GM23338 (cell line): Measurements from ENCODE around the gene NEK2. TPM values are rescaled to one million over a fixed set of nuclear protein-coding genes. Genes with fewer than 3 reads are reported as not detected.
A peak's percentile ranks its signal among the peaks of the same experiment; 100 is the strongest.

Source experiments
- ATAC-seq: fragments of 200-7000 bp; cut with Tn5 transposase; 3 replicates; pipeline ENCODE4 v1.9.1; 2020
- DNase-seq: peaks from one replicate; pipeline ENCODE4 v3.0.0-alpha.2; 2015; ENCODE audit warnings: low spot score
- H2AFZ ChIP-seq: fragments of 200-600 bp; sonication (generic); 2 replicates; pipeline ENCODE4 v1.8.0; 2016; ENCODE audit warnings: antibody characterized with exemption, mild to moderate bottlenecking, moderate library complexity
- H3F3A ChIP-seq: fragments of 200-600 bp; sonication (generic); replicated peaks from 2 replicates; pipeline ENCODE4 v1.8.0; 2017; ENCODE audit warnings: antibody characterized with exemption, mixed run types, low read depth
- H3K27ac ChIP-seq: fragments of 200-600 bp; sonication (generic); 2 replicates; pipeline ENCODE4 v1.6.1; 2016; ENCODE audit warnings: low read depth
- H3K27me3 ChIP-seq: fragments of 200-600 bp; sonication (generic); 2 replicates; pipeline ENCODE4 v1.8.0; 2016; ENCODE audit warnings: mild to moderate bottlenecking, mixed run types, moderate library complexity; ENCODE audit not compliant: insufficient read depth
- H3K36me3 ChIP-seq: fragments of 200-600 bp; sonication (generic); 2 replicates; pipeline ENCODE4 v1.8.0; 2016; ENCODE audit warnings: mild to moderate bottlenecking; ENCODE audit not compliant: insufficient read depth
- H3K4me1 ChIP-seq: fragments of 200-600 bp; sonication (generic); 2 replicates; pipeline ENCODE4 v1.8.0; 2016; ENCODE audit warnings: mild to moderate bottlenecking, moderate library complexity; ENCODE audit not compliant: insufficient read depth
- H3K4me2 ChIP-seq: fragments of 200-600 bp; sonication (generic); 2 replicates; pipeline ENCODE4 v1.7.1; 2017; ENCODE audit warnings: mixed run types
- H3K4me3 ChIP-seq: fragments of 200-600 bp; sonication (generic); 2 replicates; pipeline ENCODE4 v1.6.1; 2016; ENCODE audit warnings: mixed run types
- H3K79me2 ChIP-seq: fragments of 200-600 bp; sonication (generic); replicated peaks from 2 replicates; pipeline ENCODE4 v1.8.0; 2017; ENCODE audit warnings: mild to moderate bottlenecking; ENCODE audit not compliant: insufficient read depth
- H3K9me2 ChIP-seq: fragments of 200-600 bp; sonication (generic); 2 replicates; pipeline ENCODE4 v1.8.0; 2017; ENCODE audit not compliant: insufficient read depth
- H4K20me1 ChIP-seq: fragments of 200-600 bp; sonication (generic); replicated peaks from 2 replicates; pipeline ENCODE4 v1.8.0; 2017; ENCODE audit warnings: mild to moderate bottlenecking; ENCODE audit not compliant: insufficient read depth
- H3K27ac Mint-ChIP-seq: 2 replicates; pipeline ENCODE4 v1.8.0; 2020; ENCODE audit warnings: inconsistent platforms, mild to moderate bottlenecking, moderate library complexity, mixed read lengths
- H3K27me3 Mint-ChIP-seq: 3 replicates; pipeline ENCODE4 v1.8.0; 2022; ENCODE audit warnings: low read depth, mild to moderate bottlenecking, moderate library complexity, mixed read lengths, inconsistent platforms; ENCODE audit not compliant: insufficient read depth, poor library complexity
- H3K36me3 Mint-ChIP-seq: 3 replicates; pipeline ENCODE4 v1.8.0; 2021; ENCODE audit warnings: low read depth, mild to moderate bottlenecking, inconsistent platforms, moderate library complexity, mixed read lengths
- H3K4me1 Mint-ChIP-seq: 3 replicates; pipeline ENCODE4 v1.8.0; 2020; ENCODE audit warnings: mild to moderate bottlenecking, inconsistent platforms, mixed read lengths
- H3K4me3 Mint-ChIP-seq: 3 replicates; pipeline ENCODE4 v1.8.0; 2021; ENCODE audit warnings: moderate library complexity, mild to moderate bottlenecking, inconsistent platforms, mixed read lengths
- H3K9me3 Mint-ChIP-seq: 3 replicates; pipeline ENCODE4 v1.8.0; 2020; ENCODE audit warnings: moderate library complexity, mild to moderate bottlenecking, inconsistent platforms, mixed read lengths
- CREB1 ChIP-seq: fragments of 250-450 bp; sonication (Bioruptor Pico); IDR thresholded peaks from 2 replicates; pipeline ENCODE4 v1.5.0; 2020; ENCODE audit warnings: low read depth, mild to moderate bottlenecking, moderate library complexity
- CTCF ChIP-seq, 2 experiments: fragments of 200-600 bp in 1 of 2; sonication (generic) in 1 of 2; conservative IDR thresholded peaks; 2 replicates each; pipeline versions ENCODE4 v1.5.1 to v1.6.1; 2016 to 2017; ENCODE audit warnings: antibody characterized with exemption in 2 of 2, low read depth in 2 of 2, mild to moderate bottlenecking in 2 of 2, moderate library complexity in 1 of 2
- ETS1 ChIP-seq: IDR thresholded peaks from 2 replicates; pipeline ENCODE4 v1.6.1; 2016; ENCODE audit warnings: antibody characterized with exemption
- EZH2 ChIP-seq: fragments of 200-600 bp; sonication (generic); IDR thresholded peaks from one replicate; pipeline ENCODE4 v1.8.0; 2017; ENCODE audit warnings: antibody characterized with exemption, mild to moderate bottlenecking, low read depth; ENCODE audit not compliant: unreplicated experiment
- EZH2phosphoT487 ChIP-seq: fragments of 200-600 bp; sonication (generic); IDR thresholded peaks from one replicate; pipeline ENCODE4 v1.8.1; 2018; ENCODE audit warnings: antibody characterized with exemption; ENCODE audit not compliant: unreplicated experiment
- JUNB ChIP-seq: IDR thresholded peaks from one replicate; pipeline ENCODE4 v1.6.1; 2016; ENCODE audit warnings: antibody characterized with exemption; ENCODE audit not compliant: unreplicated experiment
- NANOG ChIP-seq: IDR thresholded peaks from 2 replicates; pipeline ENCODE4 v1.6.1; 2016; ENCODE audit warnings: antibody characterized with exemption, borderline replicate concordance
- POLR2AphosphoS5 ChIP-seq: IDR thresholded peaks from 2 replicates; pipeline ENCODE4 v1.6.1; 2016; ENCODE audit warnings: antibody characterized with exemption, low read depth
- REST ChIP-seq: IDR thresholded peaks from one replicate; pipeline ENCODE4 v1.6.1; 2018; ENCODE audit warnings: antibody characterized with exemption; ENCODE audit not compliant: unreplicated experiment
- STAT1 ChIP-seq: IDR thresholded peaks from one replicate; pipeline ENCODE4 v1.6.1; 2016; ENCODE audit warnings: antibody characterized with exemption; ENCODE audit not compliant: unreplicated experiment
- ZNF114 ChIP-seq: fragments of 250-450 bp; sonication (Bioruptor Pico); IDR thresholded peaks from 2 replicates; pipeline ENCODE4 v1.5.0; 2020; ENCODE audit warnings: mild to moderate bottlenecking, moderate library complexity
- ZNF331 ChIP-seq: fragments of 250-450 bp; sonication (Bioruptor Pico); IDR thresholded peaks from 2 replicates; pipeline ENCODE4 v1.5.0; 2020; ENCODE audit warnings: low read depth, mild to moderate bottlenecking, moderate library complexity
- ZNF462 ChIP-seq: fragments of 250-450 bp; sonication (Bioruptor Pico); IDR thresholded peaks from 2 replicates; pipeline ENCODE4 v1.5.0; 2020; ENCODE audit warnings: mild to moderate bottlenecking, moderate library complexity
- polyA plus RNA-seq: library from polyadenylated mRNA; unstranded; fragments of >200 nt; fragmentation: Nextera tagmentation; extraction: Ambion mirVana; gene quantifications from 2 replicates; pipeline ENCODE4 v1.2.1, GENCODE V29; 2016
- total RNA-seq: library from RNA; depleted of rRNA; stranded (reverse); fragments of >200 nt; shearing (Covaris generic); gene quantifications from 2 replicates; pipeline ENCODE4 v1.2.3, GENCODE V29; 2014

NEK2 gene
- total and polyA plus RNA-seq, 2 experiments from 2014 or later, result 17.0 to 24.9 TPM

- Histone ChIP-seq H2AFZ (peak overlapping the region; percentile 47; the same call in 1 of the 2 replicates), H3K36me3 (no peaks in the 10 kb centered on the region), H4K20me1 (no peaks in the 10 kb centered on the region), H3K79me2 (no peaks in the 10 kb centered on the region), H3K4me3 (no peak overlapping the region), H3K4me1 (no peaks in the 10 kb centered on the region), H3K9me2 (0 out of 2 replicates have a peak, but pooled peaks cover under 1% of the 10 kb centered on the region), H3K27ac (no peak overlapping the region), H3F3A (no peaks in the 10 kb centered on the region), H3K27me3 (no peaks in the 10 kb centered on the region), H3K4me2 (no peak overlapping the region)
- Mint-ChIP-seq H3K9me3 (no peaks in the 10 kb centered on the region), H3K27me3 (peaks cover 4% of the 10 kb centered on the region), H3K4me3 (no peak overlapping the region), H3K4me1 (peaks cover 6% of the 10 kb centered on the region; the same call in 1 of the 3 replicates), H3K36me3 (no peaks in the 10 kb centered on the region), H3K27ac (peak overlapping the region; percentile 59; the same call in 1 of the 2 replicates)
- no peak for TF ChIP-seq CTCF (conservative IDR thresholded peaks at IDR 0.05; ENCODE audit: low read depth in 2 of 2)
- TF ChIP-seq ZNF462 (CRISPR knock-in tag), result no peak
- TF ChIP-seq ETS1, result no peak
- TF ChIP-seq REST, result no peak
- TF ChIP-seq POLR2AphosphoS5, result no peak
- no peak for TF ChIP-seq ZNF114 (CRISPR knock-in tag)
- TF ChIP-seq STAT1, result no peak
- TF ChIP-seq EZH2, result no peak
- no peak for TF ChIP-seq NANOG
- no peak for TF ChIP-seq CREB1
- no peak for TF ChIP-seq ZNF331 (CRISPR knock-in tag)
- no peak for TF ChIP-seq EZH2phosphoT487
- no peak for TF ChIP-seq JUNB
- peak; percentile 42; the same call in 2 of the 3 replicates for ATAC-seq
- peak; percentile 7 for DNase-seq
Measured at GRCh38 chr1:211613108-211613947, 62.1 kb downstream of the NEK2 start.
